ENCODE measurements around the gene MRM2.

The MRM2 gene

DNA sequence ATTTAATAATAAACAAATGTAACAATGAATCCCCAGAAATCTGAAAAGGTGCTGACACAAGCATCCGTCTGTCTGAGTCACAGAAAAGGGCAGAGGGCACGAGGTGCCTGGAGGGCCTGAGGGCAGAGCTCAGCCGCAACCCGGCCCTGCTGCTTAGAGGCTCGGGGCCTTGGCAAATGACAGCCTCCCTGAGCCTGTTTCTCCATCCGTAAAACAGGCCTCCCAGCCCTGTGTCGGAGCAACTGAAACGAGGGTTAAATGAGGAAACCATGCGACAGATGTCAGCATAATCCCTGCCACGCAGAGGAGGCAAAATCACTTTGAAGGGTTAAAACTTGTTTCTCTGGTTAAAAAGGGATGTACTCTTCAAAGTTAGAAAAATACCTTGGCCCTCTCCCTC is 24.9 kb upstream of the MRM2 start:
- peak; percentile 46 for DNase-seq (ENCODE audit: low read depth)

DNA sequence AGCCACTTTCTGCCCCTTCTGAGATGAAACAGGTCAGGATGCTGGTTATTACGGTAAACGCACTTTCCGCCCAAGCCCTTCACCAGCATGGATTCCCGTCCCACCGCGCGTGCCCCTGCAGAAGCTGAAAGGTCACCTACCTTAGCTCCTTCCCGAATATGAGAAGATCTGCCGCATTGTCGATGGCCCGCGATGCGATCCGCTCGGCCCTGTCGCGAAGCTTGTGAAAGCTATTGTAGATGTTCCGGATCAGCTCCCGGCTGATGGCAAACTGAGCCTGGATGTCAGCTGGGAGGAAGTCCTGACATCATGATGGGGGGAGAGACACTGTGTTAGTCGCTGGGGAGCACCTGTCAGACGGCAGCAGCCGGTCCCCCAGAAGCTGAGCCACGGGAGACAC is 22.2 kb upstream of the MRM2 start:
- no peak for DNase-seq (ENCODE audit: low read depth)

GRCh38 chr7:2263176-2263575 is 21.2 kb upstream of the MRM2 start:
- DNase-seq (ENCODE audit: low read depth): no peak

- DNase-seq (ENCODE audit: low read depth): no peak
These were observed 19.6 kb upstream of the MRM2 start for GRCh38 chr7:2261611-2262010.

- DNase-seq (ENCODE audit: low read depth): no peak
These were observed 18.8 kb upstream of the MRM2 start for GRCh38 chr7:2260820-2261219.

DNA sequence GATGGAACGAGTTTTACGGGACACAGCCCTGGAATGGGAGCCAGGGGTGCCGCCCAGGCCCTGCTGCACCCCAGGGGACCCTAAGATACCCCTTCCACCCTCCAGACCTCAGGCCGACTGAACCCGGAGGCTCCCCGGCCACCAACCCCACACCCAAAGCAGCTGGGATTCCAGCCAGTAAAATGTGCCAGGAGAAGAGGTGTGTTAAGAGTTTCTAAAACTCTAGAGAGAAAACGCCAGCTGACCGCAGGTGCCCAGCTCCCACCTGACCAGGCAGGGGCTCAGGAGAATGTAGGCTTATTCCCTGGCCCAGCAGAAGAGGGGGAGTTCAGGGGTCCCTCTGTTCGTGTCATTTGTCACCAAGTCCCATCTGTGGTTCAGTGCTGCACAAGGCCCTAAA is 17.5 kb upstream of the MRM2 start:
- no peak for DNase-seq (ENCODE audit: low read depth)

DNA sequence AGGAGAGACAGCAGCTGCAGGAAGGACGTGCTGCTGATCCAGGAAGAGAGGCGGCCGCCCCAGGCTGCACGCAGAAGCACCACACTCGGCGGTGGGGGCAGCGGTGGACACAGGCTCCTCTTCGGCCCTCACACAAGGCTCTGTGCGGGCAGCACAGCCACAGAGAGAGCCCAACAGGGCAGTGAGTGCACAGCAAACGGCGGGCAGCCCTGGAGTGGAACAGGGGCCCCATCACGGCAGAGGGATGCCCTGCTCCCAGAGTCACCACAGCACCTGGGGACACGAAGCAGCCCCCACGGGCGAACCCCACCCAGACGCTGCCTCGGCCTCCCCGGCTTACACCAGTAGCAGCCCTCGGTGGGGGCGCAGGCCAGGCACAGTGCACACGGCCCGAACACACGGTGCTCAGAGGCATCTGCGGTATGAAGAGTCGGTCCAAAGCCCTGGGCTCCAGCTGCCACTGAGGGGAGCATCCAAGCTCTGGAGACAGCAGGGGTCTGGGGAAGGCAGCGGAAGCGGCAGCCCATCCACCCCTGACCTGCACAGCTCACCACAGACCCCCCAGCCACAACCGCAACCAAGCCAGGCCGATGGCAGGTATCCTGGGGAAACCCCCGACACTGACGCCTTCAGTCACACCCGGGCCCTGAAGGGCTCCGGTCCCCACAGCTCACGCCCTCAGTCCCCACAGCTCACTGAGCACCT is 16.8 kb upstream of the MRM2 start:
- DNase-seq (ENCODE audit: low read depth): no peak

DNA sequence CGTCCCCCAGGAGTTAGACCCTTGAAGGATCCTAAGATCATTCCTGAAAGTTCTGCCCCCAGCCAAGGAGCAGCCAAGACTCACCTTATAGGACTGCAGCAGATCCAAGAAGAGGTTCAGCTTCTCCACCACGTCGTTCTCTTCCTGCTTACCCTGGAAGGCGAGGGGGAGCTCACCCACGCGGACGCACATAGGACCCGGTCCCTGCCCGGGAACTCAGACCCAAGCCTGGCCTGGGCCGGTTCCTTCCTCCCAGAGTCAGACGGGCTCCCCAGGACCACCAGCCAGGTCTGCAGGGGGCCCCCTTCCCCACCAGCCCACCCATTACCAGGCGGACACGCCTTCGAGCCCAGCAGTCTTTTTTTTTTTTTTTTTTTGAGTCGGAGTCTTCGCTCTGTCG is 15.6 kb upstream of the MRM2 start:
- no peak for DNase-seq (ENCODE audit: low read depth)

GRCh38 chr7:2257046-2257551 is 15.1 kb upstream of the MRM2 start:
- no peak for DNase-seq (ENCODE audit: low read depth)

- no peak for DNase-seq (ENCODE audit: low read depth)
These were observed 14.5 kb upstream of the MRM2 start for GRCh38 chr7:2256306-2257045.

- peak; percentile 30 for DNase-seq (ENCODE audit: low read depth)
These were observed 13.4 kb upstream of the MRM2 start for GRCh38 chr7:2255145-2256139.

- no peak for DNase-seq (ENCODE audit: low read depth)
These were observed 12.6 kb upstream of the MRM2 start for GRCh38 chr7:2254429-2255144.

DNA sequence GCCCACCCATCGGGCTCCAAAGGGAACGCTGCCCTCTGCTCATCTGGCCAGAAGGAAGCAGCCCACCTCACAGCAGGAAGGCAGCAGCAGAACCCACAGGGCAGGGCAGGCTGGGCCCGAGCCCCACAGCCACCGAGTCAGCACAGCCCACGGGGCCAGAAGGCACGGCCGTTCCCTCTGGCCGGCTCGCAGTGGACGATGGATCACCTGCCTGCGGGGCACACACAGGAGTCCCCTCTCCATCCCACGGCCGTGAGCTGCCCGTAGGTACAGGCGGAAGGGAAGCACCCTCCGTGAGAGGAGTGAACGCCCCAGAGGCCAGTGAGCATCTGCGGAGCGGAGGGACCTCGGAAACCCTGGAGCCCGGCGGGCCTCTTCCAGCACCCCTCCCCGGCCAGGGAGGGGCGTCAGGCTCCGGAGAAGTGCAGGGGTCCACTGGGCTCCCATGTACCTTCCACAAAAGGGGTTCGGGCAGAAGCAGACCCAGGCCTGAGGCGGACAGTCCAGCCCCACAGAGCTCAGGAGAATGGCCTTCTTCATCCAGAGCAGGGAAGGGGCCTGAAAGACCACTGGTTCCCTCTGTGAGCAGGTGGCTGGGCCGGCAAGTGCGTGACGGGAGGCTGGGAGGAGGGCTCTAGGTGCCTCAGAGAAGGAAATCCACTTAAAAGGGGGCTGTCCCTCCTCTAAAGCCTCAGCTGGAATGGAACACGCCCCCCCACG is 11.7 kb upstream of the MRM2 start:
- DNase-seq (ENCODE audit: low read depth): no peak

GRCh38 chr7:2253021-2253420 is 11.0 kb upstream of the MRM2 start:
- peak; percentile 39 for DNase-seq (ENCODE audit: low read depth)

GRCh38 chr7:2251841-2252771 is 10.1 kb upstream of the MRM2 start:
- DNase-seq (ENCODE audit: low read depth): no peak

GRCh38 chr7:2251381-2251780 is 9.4 kb upstream of the MRM2 start:
- DNase-seq (ENCODE audit: low read depth): no peak

DNA sequence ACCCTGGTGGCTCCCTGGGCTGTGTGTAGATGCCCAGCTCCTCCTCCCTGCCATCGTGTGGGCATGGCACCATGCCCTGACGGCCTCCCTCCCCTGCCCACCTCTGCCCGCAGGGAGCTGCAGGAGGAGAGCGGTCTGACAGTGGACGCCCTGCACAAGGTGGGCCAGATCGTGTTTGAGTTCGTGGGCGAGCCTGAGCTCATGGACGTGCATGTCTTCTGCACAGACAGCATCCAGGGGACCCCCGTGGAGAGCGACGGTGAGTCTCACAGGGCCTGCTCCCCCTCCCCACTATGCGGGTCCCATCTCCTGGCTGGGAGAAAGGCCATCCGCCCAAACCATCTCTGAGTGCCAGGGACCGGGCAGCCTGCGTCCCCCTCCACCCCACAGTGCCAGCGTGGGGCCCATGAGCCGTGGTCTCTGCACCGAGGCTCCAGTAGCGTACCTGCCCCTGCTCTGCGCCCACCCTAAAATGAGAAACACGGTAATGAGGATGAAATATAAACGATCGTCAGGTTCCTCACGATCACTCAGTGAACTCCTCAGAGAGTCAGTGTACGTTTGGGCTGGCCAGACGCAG is 7.8 kb upstream of the MRM2 start:
- no peak for DNase-seq (ENCODE audit: low read depth)

GRCh38 chr7:2248984-2249694 is 7.1 kb upstream of the MRM2 start:
- DNase-seq (ENCODE audit: low read depth): peak; percentile 98

Data from iris pigment epithelial cell (primary cell).